ENCODE data around the gene MTA3.

DNA sequence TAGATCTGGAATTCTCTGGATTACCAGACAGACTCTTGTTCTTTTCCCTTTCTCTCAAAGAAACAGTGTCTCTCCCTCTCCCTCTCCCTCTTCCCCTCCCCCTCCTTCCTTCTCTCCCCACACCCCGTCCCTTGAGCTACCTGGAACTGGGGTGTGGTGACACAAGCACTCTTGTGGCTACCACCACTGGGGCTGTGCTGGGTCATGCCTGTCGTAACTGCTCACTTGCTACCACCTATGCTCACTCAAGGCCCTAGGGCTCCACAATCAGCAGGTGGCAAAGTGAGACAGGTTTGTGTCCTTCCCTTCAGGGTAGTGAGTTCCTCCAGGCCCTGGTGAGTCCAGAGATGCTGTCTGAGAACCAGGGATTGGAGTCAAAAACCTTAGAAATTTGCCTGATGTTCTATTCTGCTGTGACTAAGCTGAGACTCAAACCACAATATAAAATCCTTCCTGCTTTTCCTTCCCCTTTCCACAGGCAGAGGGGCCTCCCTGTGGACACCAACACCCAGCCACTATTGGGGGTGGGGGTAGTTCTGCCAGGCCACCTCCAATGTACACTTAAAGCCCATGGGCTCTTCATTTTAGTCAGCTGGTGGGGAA lies 124.7 kb downstream of the MTA3 start:
- TF ChIP-seq, protein P1, sequence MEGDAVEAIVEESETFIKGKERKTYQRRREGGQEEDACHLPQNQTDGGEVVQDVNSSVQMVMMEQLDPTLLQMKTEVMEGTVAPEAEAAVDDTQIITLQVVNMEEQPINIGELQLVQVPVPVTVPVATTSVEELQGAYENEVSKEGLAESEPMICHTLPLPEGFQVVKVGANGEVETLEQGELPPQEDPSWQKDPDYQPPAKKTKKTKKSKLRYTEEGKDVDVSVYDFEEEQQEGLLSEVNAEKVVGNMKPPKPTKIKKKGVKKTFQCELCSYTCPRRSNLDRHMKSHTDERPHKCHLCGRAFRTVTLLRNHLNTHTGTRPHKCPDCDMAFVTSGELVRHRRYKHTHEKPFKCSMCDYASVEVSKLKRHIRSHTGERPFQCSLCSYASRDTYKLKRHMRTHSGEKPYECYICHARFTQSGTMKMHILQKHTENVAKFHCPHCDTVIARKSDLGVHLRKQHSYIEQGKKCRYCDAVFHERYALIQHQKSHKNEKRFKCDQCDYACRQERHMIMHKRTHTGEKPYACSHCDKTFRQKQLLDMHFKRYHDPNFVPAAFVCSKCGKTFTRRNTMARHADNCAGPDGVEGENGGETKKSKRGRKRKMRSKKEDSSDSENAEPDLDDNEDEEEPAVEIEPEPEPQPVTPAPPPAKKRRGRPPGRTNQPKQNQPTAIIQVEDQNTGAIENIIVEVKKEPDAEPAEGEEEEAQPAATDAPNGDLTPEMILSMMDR (IDR thresholded peaks at IDR 0.05; ENCODE audit: low read depth, low read length), result no peak
- no peak for TF ChIP-seq EZH2phosphoT487 (IDR thresholded peaks at IDR 0.05; ENCODE audit: low read depth)
